Mesodermal cell (in vitro differentiated cells): ENCODE data around the gene SCARF1.

ENCODE experiments used
- H3K27ac ChIP-seq: 2 replicates; pipeline ENCODE4 v1.7.0; 2013; ENCODE audit warnings: mild to moderate bottlenecking, low read depth, low read length, moderate library complexity; ENCODE audit not compliant: severe bottlenecking
- H3K36me3 ChIP-seq: 2 replicates; pipeline ENCODE4 v1.7.1; 2013; ENCODE audit warnings: mild to moderate bottlenecking, low read length, moderate library complexity; ENCODE audit not compliant: control insufficient read depth, insufficient read depth
- H3K4me1 ChIP-seq: one replicate; pipeline ENCODE4 v1.7.1; 2013; ENCODE audit warnings: mild to moderate bottlenecking, low read length; ENCODE audit not compliant: insufficient read depth, control insufficient read depth, poor library complexity, severe bottlenecking
- H3K4me3 ChIP-seq: 2 replicates; pipeline ENCODE4 v1.7.0; 2013; ENCODE audit warnings: low read length, control low read depth, mild to moderate bottlenecking; ENCODE audit not compliant: insufficient read depth, poor library complexity, severe bottlenecking; ENCODE audit errors: extremely low read depth
- H3K9me3 ChIP-seq: 2 replicates; pipeline ENCODE4 v1.7.1; 2013; ENCODE audit warnings: mild to moderate bottlenecking, low read length, moderate library complexity; ENCODE audit not compliant: control insufficient read depth
- WGBS, 2 experiments: methylation state at CpG; one replicate each; pipeline ENCODE4 v1.1.5; 2013; ENCODE audit warnings: missing lambda C conversion rate in 2 of 2; ENCODE audit not compliant: insufficient coverage in 2 of 2; 5-methylcytosine and 5-hydroxymethylcytosine counted together

SCARF1 gene

GRCh38 chr17:1636732-1637285 lies 8.7 kb downstream of the SCARF1 start:
- WGBS, 2 experiments: 86 to 87% methylated on average over 14 to 15 of the region's 15 CpGs
- no peak overlapping the region for H3K27ac ChIP-seq

GRCh38 chr17:1635675-1636465 lies 9.7 kb downstream of the SCARF1 start:
- Histone ChIP-seq H3K9me3 (no peaks in the 10 kb centered on the region), H3K36me3 (peaks cover 3% of the 10 kb centered on the region), H3K4me3 (no peak overlapping the region), H3K27ac (no peak overlapping the region), H3K4me1 (peaks cover 17% of the 10 kb centered on the region)
- WGBS, 2 experiments: 82 to 90% methylated on average over 10 of the region's 10 CpGs

More at GRCh38 chr17:1636732-1637285, 8.7 kb downstream of the SCARF1 start:
- no peak overlapping the region for H3K4me3 ChIP-seq
- peaks cover 20% of the 10 kb centered on the region for H3K4me1 ChIP-seq
- no peaks in the 10 kb centered on the region for H3K9me3 ChIP-seq
- peaks cover 3% of the 10 kb centered on the region for H3K36me3 ChIP-seq

GRCh38 chr17:1634841-1635650 lies 10.5 kb downstream of the SCARF1 start:
- Histone ChIP-seq H3K27ac (no peak overlapping the region), H3K4me3 (no peak overlapping the region), H3K4me1 (peaks cover 15% of the 10 kb centered on the region), H3K36me3 (peaks cover 3% of the 10 kb centered on the region), H3K9me3 (no peaks in the 10 kb centered on the region)
- WGBS, 2 experiments: 95 to 96% methylated on average over 28 to 45 of the region's 45 CpGs

GRCh38 chr17:1630662-1631061 lies 14.9 kb downstream of the SCARF1 start:
- H3K27ac ChIP-seq: no peak overlapping the region
- peaks cover 19% of the 10 kb centered on the region for H3K4me1 ChIP-seq
- no peaks in the 10 kb centered on the region for H3K36me3 ChIP-seq
- no peak overlapping the region for H3K4me3 ChIP-seq
- no peaks in the 10 kb centered on the region for H3K9me3 ChIP-seq
- WGBS, 2 experiments: 65 to 71% methylated on average over 4 of the region's 4 CpGs

- H3K27ac ChIP-seq: peak overlapping the region; percentile 94
- peaks cover 26% of the 10 kb centered on the region for H3K4me1 ChIP-seq
- peak overlapping the region; percentile 60 for H3K4me3 ChIP-seq
- WGBS, 2 experiments: 9 to 12% methylated on average over 25 to 40 of the region's 45 CpGs
- H3K9me3 ChIP-seq: no peaks in the 10 kb centered on the region
- no peaks in the 10 kb centered on the region for H3K36me3 ChIP-seq
Measured at GRCh38 chr17:1629504-1630310, 15.8 kb downstream of the SCARF1 start.

GRCh38 chr17:1628856-1629503 lies 16.6 kb downstream of the SCARF1 start:
- 0% methylated on average over 58 to 59 of the region's 77 CpGs for WGBS, 2 experiments

GRCh38 chr17:1627982-1628855 lies 17.3 kb downstream of the SCARF1 start, which contains the start of gene SLC43A2:
Gene SLC43A2 (minus strand): TSS chr17:1628834. CDS start chr17:1627874, 960 bp downstream.
- WGBS, 2 experiments: 0 to 1% methylated on average over 56 to 83 of the region's 95 CpGs
- peak within 1 kb of the TSS; percentile 94 for H3K27ac ChIP-seq

More at GRCh38 chr17:1628856-1629503, 16.6 kb downstream of the SCARF1 start:
- Histone ChIP-seq H3K9me3 (no peaks in the 10 kb centered on the region), H3K4me3 (peak overlapping the region; percentile 60), H3K4me1 (peaks cover 26% of the 10 kb centered on the region), H3K27ac (peak overlapping the region; percentile 94), H3K36me3 (peaks cover 4% of the 10 kb centered on the region)

GRCh38 chr17:1627182-1627981 lies 18.1 kb downstream of the SCARF1 start:
- 33 to 37% methylated on average over 34 to 38 of the region's 39 CpGs for WGBS, 2 experiments

More at GRCh38 chr17:1627982-1628855, 17.3 kb downstream of the SCARF1 start, which contains the start of gene SLC43A2:
- H3K36me3 ChIP-seq: peaks cover 4% of the 10 kb centered on the region
- H3K4me1 ChIP-seq: peaks cover 26% of the 10 kb centered on the region
- peak within 1 kb of the TSS; percentile 60 for H3K4me3 ChIP-seq
- H3K9me3 ChIP-seq: no peaks in the 10 kb centered on the region

More at GRCh38 chr17:1627182-1627981, 18.1 kb downstream of the SCARF1 start:
- Histone ChIP-seq H3K4me3 (peak overlapping the region; percentile 60), H3K9me3 (no peaks in the 10 kb centered on the region), H3K36me3 (peaks cover 4% of the 10 kb centered on the region), H3K4me1 (peaks cover 26% of the 10 kb centered on the region), H3K27ac (no peak overlapping the region)
